ENCODE data around the gene VAMP5. TPM values are rescaled to one million over a fixed set of nuclear protein-coding genes. Genes with fewer than 3 reads are reported as not detected.
"Not testable (repeated sequence)": the region's sequence is repeated elsewhere in the genome, so short reads cannot be mapped to it uniquely, and the experiment has no call there.

The VAMP5 gene
- total RNA-seq, 2 experiments from 2014 or later, result 72.0 to 74.4 TPM

DNA sequence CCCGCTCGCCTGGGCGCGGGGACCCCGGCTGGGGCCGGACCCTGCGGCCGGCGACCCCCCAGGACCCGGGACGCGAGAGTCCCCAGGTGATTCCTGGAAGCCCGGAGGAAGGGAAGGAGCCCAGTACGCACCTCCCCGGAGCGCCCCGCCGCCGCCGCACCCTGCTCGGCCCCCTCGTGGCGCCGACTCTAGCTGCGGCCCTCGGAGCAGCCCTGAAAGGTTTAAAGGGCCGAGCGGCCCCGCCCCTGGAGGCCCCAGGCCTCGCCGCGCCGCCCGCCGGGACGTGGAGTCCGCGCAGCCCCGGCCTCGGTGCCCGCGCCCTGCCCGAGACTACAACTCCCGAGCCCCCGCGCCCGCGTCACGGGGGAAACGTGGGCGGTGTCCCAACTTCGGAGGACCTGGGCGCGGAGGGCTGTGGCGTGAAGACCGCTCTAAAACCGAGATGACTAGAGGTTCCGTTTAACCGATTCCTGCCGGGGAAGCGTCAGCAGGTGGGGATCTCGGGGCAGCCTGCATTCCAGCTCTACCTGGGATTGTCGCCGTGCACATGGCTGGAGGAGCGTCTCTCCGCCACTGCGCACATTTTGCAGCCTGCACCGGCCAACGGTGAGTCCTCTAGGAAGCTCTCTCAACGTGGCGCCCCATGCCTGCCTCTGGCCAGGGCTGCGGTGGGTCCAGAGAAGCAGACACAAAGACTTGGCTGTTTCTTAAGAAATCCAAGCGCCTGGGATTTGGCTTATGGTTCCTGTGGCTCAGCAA is 18.4 kb downstream of the VAMP5 start, which contains the start of gene TMEM150A:
TSS of gene TMEM150A (minus strand) at position 223 of the 759 bp plus-strand sequence. CDS start 750 bp downstream, outside the sequence.
- H3K4me1 Mint-ChIP-seq (ENCODE audit: low read depth), result peaks cover 15% of the 10 kb centered on the region
- DNase-seq, result peak; percentile 87
- H3K27ac Mint-ChIP-seq, result peak within 1 kb of the TSS; percentile 53
- POLR2A ChIA-PET, result interaction anchor here (0.8 to 2.1 kb wide), 2 partner anchors 9 to 276 kb away, joined by 3 to 11 read pairs; partner anchors contain the start of gene C2orf68
- ATAC-seq, result peak; percentile 97
- peak within 1 kb of the TSS; percentile 79 for H3K4me3 Mint-ChIP-seq
- H3K36me3 Mint-ChIP-seq (ENCODE audit: low read depth), result peaks cover 9% of the 10 kb centered on the region
- H3K27me3 Mint-ChIP-seq (ENCODE audit: low read depth), result no peaks in the 10 kb centered on the region
- H3K9me3 Mint-ChIP-seq (ENCODE audit: insufficient read depth), result no peaks in the 10 kb centered on the region
- CTCF ChIA-PET, result interaction anchor here (0.7 to 1.7 kb wide), 4 partner anchors 9 to 181 kb away, joined by 3 to 4 read pairs (median 4); no protein-coding TSS in a partner anchor

- H3K27ac Mint-ChIP-seq; H3K27me3 Mint-ChIP-seq (ENCODE audit: low read depth); DNase-seq; H3K9me3 Mint-ChIP-seq (ENCODE audit: insufficient read depth); H3K4me3 Mint-ChIP-seq; ATAC-seq: not testable (repeated sequence)
- Mint-ChIP-seq H3K4me1 (ENCODE audit: low read depth) (peaks cover 17% of the 10 kb centered on the region), H3K36me3 (ENCODE audit: low read depth) (peaks cover 16% of the 10 kb centered on the region)
- POLR2A ChIA-PET, result interaction anchor here (0.7 to 4.0 kb wide), 5 partner anchors 8 to 30 kb away, joined by 3 to 20 read pairs (median 3); partner anchors contain the start of genes C2orf68, RNF181 and USP39
- CTCF ChIA-PET, result interaction anchor here (1.0 to 2.5 kb wide), 7 partner anchors 9 to 44 kb away, joined by 3 to 15 read pairs (median 4); partner anchors contain the start of gene RNF181
Observed at GRCh38 chr2:85604133-85604444, 19.9 kb downstream of the VAMP5 start.

- ATAC-seq, result no peak
- Mint-ChIP-seq H3K27ac (no peak overlapping the region), H3K36me3 (ENCODE audit: low read depth) (peaks cover 19% of the 10 kb centered on the region), H3K4me1 (ENCODE audit: low read depth) (peaks cover 19% of the 10 kb centered on the region), H3K9me3 (ENCODE audit: insufficient read depth) (no peaks in the 10 kb centered on the region), H3K4me3 (no peak overlapping the region), H3K27me3 (ENCODE audit: low read depth) (no peaks in the 10 kb centered on the region)
- ChIA-PET POLR2A (interaction anchor here (0.5 to 4.0 kb wide), 7 partner anchors 9 to 277 kb away, joined by 3 to 20 read pairs (median 3); partner anchors contain the start of genes RNF181, TGOLN2 and USP39), CTCF (interaction anchor here (0.9 to 2.5 kb wide), 6 partner anchors 10 to 44 kb away, joined by 3 to 15 read pairs (median 4); partner anchors contain the start of gene RNF181)
- no peak for DNase-seq
Observed at GRCh38 chr2:85604568-85605339, 20.5 kb downstream of the VAMP5 start.

DNA sequence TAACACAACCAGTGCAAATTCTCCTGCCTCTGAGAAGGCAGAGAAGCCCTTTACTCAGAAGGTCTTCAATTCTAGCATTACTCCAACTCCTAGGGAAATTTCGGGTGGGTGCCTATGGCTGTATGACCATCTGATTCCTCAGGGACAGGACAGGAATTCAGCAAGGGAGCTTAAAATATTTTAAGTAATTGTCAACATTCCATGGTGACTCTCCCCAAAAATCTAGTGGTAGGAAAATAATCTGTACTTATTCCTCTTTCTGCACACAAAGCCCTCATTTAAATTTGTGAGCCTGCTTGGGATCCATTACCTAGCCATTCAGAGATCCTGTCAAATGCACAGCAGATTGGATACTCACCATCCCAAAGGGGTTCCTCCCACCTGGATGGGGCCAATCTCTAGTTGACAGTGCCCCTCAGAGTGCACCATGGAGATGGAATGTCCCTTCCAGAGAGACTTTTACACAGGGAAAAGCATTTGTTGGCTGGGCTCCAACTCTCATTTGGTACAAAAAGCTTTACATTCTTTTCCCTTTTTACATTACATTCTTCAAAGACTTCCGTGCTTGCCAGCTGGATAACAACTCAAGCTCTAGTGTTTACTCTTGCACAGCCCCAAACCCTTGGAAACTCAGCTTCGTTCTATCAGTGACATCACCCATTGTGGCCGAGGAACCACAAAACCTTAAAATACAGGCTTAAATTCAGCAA is 21.3 kb downstream of the VAMP5 start:
- ATAC-seq, result no peak
- POLR2A ChIA-PET, result interaction anchor here (0.5 to 4.0 kb wide), 6 partner anchors 9 to 278 kb away, joined by 3 to 20 read pairs (median 4); partner anchors contain the start of genes RNF181 and TGOLN2
- CTCF ChIA-PET, result interaction anchor here (0.9 to 2.5 kb wide), 4 partner anchors 10 to 32 kb away, joined by 3 to 15 read pairs (median 5); partner anchors contain the start of gene RNF181
- Mint-ChIP-seq H3K4me1 (ENCODE audit: low read depth) (peaks cover 23% of the 10 kb centered on the region), H3K9me3 (ENCODE audit: insufficient read depth) (no peaks in the 10 kb centered on the region), H3K27ac (no peak overlapping the region), H3K4me3 (no peak overlapping the region), H3K36me3 (ENCODE audit: low read depth) (peaks cover 24% of the 10 kb centered on the region), H3K27me3 (ENCODE audit: low read depth) (no peaks in the 10 kb centered on the region)
- DNase-seq, result no peak

DNA sequence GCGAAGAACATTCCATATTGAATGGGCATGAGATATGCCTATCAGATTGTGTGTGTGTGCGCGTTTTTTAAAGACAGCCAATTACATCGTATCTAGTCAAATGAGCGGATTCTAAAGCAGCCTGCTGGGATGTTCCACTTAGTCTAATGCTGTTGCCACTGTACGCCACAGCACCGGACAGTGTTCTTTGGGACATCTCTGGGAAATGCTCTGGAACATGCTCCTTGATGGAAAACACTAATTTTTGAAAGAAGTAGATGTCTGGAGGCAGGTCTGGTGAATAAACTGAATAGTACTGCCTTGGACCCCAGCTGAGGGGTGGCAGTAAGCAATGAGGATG is 21.9 kb downstream of the VAMP5 start:
- Mint-ChIP-seq H3K4me1 (ENCODE audit: low read depth) (peaks cover 23% of the 10 kb centered on the region), H3K36me3 (ENCODE audit: low read depth) (peaks cover 24% of the 10 kb centered on the region), H3K9me3 (ENCODE audit: insufficient read depth) (no peaks in the 10 kb centered on the region), H3K27me3 (ENCODE audit: low read depth) (no peaks in the 10 kb centered on the region), H3K4me3 (no peak overlapping the region), H3K27ac (no peak overlapping the region)
- ATAC-seq, result no peak
- ChIA-PET POLR2A (interaction anchor here (0.7 to 4.0 kb wide), 4 partner anchors 9 to 23 kb away, joined by 3 to 20 read pairs (median 3); partner anchors contain the start of gene RNF181), CTCF (interaction anchor here (2.2 kb wide), 1 partner anchor 11 kb away, joined by 6 read pairs; the partner anchor contains the start of gene RNF181)
- no peak for DNase-seq

GRCh38 chr2:85607268-85608215 is 23.3 kb downstream of the VAMP5 start:
- DNase-seq, result no peak
- Mint-ChIP-seq H3K27me3 (ENCODE audit: low read depth) (no peaks in the 10 kb centered on the region), H3K4me1 (ENCODE audit: low read depth) (peaks cover 27% of the 10 kb centered on the region), H3K4me3 (no peak overlapping the region), H3K9me3 (ENCODE audit: insufficient read depth) (no peaks in the 10 kb centered on the region), H3K27ac (no peak overlapping the region), H3K36me3 (ENCODE audit: low read depth) (peaks cover 27% of the 10 kb centered on the region)
- ChIA-PET CTCF (no interaction called here), POLR2A (interaction anchor here (1.6 to 4.0 kb wide), 2 partner anchors 12 to 22 kb away, joined by 3 to 20 read pairs; partner anchors contain the start of gene RNF181)
- no peak for ATAC-seq

- H3K9me3 Mint-ChIP-seq (ENCODE audit: insufficient read depth), result no peaks in the 10 kb centered on the region
- H3K27ac Mint-ChIP-seq, result peak overlapping the region; percentile 94
- peak overlapping the region; percentile 97 for H3K4me3 Mint-ChIP-seq
- DNase-seq (no peak), ATAC-seq (no peak)
- H3K4me1 Mint-ChIP-seq (ENCODE audit: low read depth), result peaks cover 35% of the 10 kb centered on the region
- ChIA-PET CTCF (interaction anchor here (0.9 to 1.7 kb wide), 2 partner anchors 9 to 25 kb away, joined by 4 to 14 read pairs; no protein-coding TSS in a partner anchor), POLR2A (interaction anchor here (0.6 to 2.0 kb wide), 15 partner anchors 8 to 428 kb away, joined by 3 to 16 read pairs (median 4); partner anchors contain the start of genes GGCX, MAT2A, RNF181 and TMEM150A)
- no peaks in the 10 kb centered on the region for H3K27me3 Mint-ChIP-seq (ENCODE audit: low read depth)
- peaks cover 27% of the 10 kb centered on the region for H3K36me3 Mint-ChIP-seq (ENCODE audit: low read depth)
Observed at GRCh38 chr2:85611217-85611704, 27.0 kb downstream of the VAMP5 start.

- ChIA-PET POLR2A (interaction anchor here (0.6 to 2.0 kb wide), 15 partner anchors 9 to 427 kb away, joined by 3 to 16 read pairs (median 4); partner anchors contain the start of genes GGCX, MAT2A, RNF181 and TMEM150A), CTCF (interaction anchor here (0.9 to 1.7 kb wide), 2 partner anchors 8 to 25 kb away, joined by 4 to 14 read pairs; no protein-coding TSS in a partner anchor)
- peak; percentile 74 for ATAC-seq
- peaks cover 35% of the 10 kb centered on the region for H3K4me1 Mint-ChIP-seq (ENCODE audit: low read depth)
- peak within 1 kb of the TSS; percentile 94 for H3K27ac Mint-ChIP-seq
- no peaks in the 10 kb centered on the region for H3K27me3 Mint-ChIP-seq (ENCODE audit: low read depth)
- H3K4me3 Mint-ChIP-seq, result peak within 1 kb of the TSS; percentile 97
- no peaks in the 10 kb centered on the region for H3K9me3 Mint-ChIP-seq (ENCODE audit: insufficient read depth)
- peaks cover 27% of the 10 kb centered on the region for H3K36me3 Mint-ChIP-seq (ENCODE audit: low read depth)
- peak; percentile 91 for DNase-seq
Observed at GRCh38 chr2:85611705-85612587, 27.7 kb downstream of the VAMP5 start, which contains the start of gene C2orf68. Gene C2orf68, minus strand, starts transcription at chr2:85612066. Its CDS starts 82 bp downstream, at chr2:85611984.

DNA sequence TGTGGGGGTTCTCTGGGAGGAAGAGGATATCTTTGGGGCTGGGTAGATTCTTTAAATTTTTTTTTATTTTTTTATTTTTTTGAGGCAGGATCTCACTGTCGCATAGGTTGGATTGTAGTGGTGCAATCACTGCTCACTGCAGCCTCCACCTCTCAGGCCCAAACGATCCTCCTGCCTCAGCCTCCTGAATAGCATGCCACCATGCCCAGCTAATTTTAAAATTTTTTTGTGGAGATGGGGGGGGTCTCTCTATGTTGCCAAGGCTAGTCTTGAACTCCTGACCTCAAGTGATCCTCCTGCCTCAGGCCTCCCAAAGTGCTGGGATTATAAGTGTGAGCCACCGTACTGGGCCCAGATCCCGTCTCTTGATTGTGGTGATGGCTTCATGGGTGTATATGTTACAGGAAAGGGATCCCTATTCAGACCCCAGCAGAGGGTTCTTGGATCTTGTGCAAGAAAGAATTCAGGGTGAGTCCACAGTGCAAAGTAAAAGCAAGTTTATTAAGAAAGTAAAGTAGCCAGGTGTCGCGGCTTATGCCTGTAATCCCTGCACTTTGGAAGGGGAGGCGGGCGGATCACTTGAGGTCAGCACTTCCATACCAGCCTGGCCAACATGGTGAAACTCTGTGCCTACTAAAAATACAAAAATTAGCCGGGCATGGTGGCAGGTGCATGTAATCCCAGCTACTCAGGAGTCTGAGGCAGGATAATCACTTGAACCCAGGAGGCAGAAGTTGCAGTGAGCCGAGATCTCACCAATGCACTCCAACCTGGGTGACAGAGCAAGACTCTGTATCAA is 29.7 kb downstream of the VAMP5 start:
- H3K9me3 Mint-ChIP-seq (ENCODE audit: insufficient read depth), result no peaks in the 10 kb centered on the region
- H3K36me3 Mint-ChIP-seq (ENCODE audit: low read depth), result peaks cover 22% of the 10 kb centered on the region
- no peaks in the 10 kb centered on the region for H3K27me3 Mint-ChIP-seq (ENCODE audit: low read depth)
- ChIA-PET POLR2A (interaction anchor here (0.6 to 2.4 kb wide), 3 partner anchors 19 to 287 kb away, joined by 3 to 12 read pairs (median 4); partner anchors contain the start of gene RNF181), CTCF (no interaction called here)
- H3K27ac Mint-ChIP-seq, result no peak overlapping the region
- peaks cover 48% of the 10 kb centered on the region for H3K4me1 Mint-ChIP-seq (ENCODE audit: low read depth)
- ATAC-seq (no peak), DNase-seq (no peak)
- H3K4me3 Mint-ChIP-seq, result no peak overlapping the region
